ENCODE measurements around the gene JAKMIP3.

Gene JAKMIP3

DNA sequence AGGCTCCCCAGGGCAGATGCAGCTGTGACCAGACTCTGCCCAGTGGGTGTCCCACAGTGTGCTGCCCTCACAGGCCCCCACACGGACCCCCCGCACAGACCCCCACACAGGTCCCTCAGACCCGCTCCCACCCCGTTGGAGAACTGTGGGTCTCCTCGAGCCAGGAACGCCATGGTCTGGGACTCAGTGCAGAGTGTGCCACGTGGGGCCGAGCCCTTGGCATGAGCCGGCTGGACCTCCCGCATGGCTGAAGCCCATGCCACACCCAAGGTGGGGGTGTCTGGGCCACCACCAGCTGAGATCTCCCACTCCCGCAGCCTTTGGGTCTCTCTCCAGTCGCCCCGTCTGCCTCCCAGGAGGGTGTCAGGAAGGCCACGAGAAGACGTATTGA is 34.3 kb downstream of the JAKMIP3 start:
- no peak for DNase-seq

DNA sequence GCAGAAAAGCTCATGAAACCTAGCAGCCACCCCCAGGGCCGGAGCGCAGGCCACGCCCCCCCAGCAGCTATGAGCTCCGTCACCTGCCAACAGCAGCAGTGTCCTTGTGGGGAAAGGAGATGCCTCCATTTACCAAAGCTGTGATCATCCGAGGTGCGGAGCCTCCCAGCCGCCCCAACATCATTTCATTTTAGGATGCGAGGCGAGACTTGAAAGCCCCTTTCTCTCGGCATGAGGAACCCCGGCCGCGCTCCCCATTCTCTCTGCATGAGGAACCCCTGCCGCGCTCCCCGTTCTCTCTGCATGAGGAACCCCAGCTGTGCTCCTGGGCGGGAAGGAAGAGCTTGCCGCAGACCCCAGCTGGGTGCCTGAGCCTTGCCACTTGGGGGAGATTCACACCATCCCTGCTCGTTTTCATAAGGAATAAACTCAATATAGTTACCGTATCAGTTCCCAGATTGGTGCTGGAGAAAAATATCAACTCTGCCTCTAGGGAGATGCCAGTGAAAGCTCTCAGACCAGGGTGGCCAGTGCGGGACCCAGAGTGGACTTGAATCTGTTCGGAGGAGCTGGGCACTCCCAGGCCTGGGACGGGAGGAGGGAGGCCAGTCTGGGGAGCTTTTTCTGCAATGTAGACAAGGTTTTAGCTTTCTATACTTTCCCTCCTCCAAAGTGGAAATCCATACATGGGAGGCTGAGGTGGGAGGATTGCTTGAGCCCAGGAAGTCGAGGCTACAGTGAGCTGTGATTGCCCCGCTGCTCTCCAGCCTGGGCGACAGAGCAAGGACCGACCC is 35.0 kb downstream of the JAKMIP3 start:
- no peak for DNase-seq

DNA sequence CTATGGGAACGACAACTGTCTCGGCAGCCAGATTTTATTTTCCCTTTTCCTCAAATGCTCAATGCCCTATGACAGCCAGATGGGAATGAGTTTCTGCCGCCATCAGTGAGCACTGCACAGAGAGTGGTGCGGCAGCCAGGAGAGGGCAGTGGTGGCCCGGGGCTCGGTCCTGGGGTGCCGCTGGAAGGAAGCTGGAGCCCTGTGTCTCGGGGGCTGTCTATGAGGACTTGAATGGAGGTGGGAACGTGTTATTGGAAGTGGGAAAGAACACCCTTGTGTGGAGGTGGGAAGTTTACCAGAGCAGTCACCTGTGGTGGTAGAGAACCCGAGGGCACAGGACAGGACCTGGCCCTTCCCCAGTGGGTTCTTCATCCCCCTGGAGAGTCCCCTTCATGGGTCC is 35.8 kb downstream of the JAKMIP3 start:
- no peak for DNase-seq

DNA sequence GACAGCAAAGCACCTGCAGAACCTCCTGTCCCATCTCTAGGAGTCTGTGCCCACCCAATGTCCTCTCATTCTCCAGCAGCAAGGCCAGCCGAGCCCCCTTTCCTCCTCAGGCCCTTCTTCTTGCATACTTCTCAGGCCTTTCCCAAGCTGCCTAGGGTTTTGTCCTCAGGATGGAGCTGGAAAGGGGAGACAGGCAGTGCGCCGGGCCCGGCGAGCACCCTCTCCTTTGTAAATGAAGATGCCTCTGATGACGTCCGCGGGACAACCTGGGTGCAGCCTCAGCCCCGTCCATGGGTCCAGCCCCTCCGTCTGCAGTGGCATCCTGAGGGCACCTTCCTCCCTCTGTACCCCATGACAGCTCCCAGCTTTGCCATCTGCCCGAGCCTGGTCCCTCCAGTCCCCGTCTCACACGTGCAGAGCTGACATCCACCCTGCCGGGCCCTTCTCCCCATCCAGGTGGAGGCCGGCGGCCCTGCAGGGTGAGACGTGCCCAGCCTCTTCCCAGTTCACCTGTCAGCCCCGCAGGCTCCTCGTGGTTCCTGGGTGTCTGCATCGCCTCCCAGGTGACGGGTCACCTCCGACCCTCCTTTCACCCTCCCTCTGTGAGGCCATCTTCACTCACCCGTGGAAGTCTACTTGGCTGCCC is 36.4 kb downstream of the JAKMIP3 start:
- DNase-seq = no peak

DNA sequence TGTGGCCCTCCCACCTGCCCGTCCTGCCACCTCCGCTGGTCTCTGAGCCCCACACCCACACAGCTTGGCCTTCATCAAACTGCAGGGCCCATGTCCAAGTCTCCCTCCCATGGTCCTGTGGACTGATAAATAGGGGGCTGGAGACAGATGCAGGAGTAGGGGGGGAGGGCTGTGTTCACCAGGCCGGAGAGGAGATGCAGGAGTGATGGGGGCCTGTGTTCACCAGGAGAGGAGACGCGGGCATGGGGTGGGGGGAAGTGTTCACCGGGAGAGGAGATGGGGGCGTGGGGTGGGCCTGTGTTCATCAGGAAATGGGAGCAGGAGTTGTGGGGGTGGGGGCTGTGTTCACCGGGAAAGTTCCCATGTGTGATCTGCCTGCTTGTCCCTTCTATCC is 37.0 kb downstream of the JAKMIP3 start:
- DNase-seq = no peak

DNA sequence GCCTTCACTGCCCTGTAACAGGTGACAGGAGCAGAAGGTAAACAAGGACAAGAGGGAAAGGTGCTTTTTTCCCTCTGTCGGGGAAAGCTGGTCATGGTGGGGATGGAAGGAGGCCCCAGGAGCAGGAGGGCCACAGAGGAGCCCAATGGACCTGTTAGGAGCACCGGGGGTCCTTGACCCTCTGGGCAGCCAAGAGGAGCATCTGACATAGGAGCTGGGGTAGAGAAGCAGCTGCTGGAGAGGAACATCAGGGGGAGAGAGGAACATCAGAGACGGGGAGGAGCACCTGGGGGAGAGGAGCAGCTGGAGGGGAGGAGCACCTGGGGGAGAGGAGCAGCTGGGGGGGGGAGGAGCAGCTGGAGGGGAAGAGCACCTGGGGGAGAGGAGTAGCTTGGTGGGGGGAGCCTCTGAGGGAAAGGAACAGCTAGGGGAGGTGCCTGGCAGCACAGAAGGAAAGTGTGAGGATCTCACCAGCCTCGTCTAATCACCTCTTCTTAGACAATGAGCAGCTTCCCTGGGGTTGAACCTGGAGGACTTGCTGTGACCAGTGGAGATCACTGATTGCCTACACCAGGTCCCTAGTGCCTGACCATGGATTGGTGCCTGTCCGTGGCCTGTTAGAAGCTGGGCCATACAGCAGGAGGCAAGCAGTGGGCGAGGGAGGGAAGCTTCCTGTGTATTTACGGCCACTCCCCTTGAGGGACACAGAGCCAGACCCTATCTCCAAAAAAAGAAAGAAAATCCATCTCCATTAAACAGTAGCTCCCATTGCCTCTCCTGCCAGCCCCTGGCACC is 37.6 kb downstream of the JAKMIP3 start:
- DNase-seq = no peak

DNA sequence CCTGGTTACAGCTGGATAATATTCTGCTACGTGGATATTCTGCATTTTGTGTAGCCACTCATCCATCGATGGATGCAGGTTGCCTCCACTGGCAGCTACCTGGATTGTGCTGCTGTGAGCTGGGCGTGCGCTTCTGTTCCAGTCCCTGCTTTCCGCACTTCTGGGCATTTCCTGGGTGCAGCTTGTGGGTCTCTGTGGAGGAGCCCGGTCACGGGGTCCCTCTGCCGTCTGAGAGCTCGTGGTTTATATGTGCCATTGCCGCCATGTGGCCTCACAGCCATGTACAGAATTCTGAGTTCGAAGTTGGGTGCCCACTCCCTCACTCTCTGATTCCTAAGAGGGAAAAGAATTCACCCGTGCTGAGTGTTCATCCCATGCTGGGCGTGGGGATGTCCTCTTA is 38.3 kb downstream of the JAKMIP3 start:
- no peak for DNase-seq

DNA sequence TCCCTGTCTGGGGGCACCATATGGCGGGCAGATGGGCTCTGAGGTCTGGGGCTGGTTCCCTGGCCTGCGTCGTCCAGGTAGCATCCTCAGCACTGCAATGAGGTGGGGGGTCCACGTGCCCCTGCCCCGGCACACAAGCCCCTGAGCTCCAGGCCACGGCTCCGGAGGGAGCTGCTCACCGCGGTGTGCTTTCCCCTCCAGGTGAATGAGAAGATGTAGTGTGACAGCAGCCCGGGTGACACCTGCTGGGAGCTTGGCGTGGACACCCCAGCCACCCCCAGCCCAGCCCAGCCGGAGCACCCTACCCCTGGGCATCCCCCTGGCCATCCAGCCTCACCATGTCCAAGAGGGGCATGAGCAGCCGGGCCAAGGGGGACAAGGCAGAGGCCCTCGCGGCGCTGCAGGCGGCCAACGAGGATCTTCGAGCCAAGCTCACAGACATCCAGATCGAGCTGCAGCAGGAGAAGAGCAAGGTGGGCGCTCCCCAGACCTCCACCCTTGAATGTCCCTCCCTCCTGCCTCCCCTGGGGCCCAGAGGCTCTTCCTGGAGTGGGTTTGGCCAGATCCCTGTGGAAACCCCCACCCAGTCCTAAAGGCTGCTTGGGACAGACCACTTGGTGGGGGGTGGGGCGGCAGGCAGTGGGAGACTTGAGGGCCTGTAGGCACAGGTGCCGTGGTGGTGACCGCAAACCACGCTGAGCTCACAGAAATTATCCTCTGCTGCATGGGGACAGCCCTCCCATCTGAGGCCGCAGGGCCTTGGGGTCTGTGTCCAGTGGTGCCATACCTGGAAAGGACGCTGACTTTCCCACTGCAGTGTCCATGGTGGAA is 38.9 kb downstream of the JAKMIP3 start:
- no peak for DNase-seq

DNA sequence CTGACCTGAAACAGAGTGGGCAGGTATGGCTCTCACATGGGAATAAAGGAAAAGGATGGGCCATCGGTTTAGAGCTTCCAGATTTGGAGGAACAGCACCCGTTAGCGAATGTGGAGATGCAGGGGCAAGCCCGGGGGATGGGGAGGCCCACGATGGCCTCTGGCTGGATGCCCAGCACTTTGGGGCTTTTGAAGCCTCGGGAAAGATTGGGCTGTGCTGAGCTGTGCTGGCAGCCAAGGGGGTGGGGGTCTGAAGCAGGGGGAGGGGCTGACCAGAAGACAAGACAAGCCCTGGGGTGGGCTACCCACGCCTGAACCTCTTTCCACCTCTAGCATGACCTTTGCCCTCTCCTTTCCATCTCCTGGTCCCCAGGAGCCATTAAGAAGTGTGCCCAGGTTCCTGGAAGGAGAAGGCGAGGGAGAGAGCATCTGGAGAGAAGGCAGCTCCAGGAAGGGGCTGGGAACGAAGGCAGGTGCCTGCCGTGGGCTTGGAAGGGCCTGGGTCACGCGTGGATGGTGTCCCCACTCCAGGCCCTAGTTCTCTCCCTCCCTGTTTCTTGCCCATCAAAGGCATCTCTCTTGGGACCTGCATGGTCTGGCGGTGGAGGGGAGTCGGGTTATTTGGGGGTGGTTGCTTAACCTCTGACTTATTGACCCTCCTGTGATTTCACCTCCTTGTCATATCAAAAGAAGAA is 39.7 kb downstream of the JAKMIP3 start:
- no peak for DNase-seq

DNA sequence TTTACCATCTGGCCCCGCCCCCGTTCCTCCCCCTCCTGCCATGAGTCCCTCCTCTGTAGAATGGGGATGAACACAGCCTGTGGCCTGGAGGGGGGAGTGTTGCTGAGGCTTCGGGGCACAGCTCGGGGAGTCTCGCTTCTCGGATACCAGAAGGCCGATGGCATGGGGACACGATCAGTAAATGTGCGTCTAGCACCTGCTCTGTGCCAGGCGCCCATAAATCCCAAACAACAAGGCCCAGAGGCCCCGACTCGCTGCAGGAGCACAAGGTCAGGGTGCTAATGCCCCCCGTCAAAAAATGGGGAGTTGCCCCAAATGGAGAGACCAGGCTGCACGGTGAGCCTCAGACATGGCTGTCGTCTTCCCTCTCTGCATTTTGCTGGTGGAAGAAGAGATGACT is 40.7 kb downstream of the JAKMIP3 start:
- DNase-seq = no peak

DNA sequence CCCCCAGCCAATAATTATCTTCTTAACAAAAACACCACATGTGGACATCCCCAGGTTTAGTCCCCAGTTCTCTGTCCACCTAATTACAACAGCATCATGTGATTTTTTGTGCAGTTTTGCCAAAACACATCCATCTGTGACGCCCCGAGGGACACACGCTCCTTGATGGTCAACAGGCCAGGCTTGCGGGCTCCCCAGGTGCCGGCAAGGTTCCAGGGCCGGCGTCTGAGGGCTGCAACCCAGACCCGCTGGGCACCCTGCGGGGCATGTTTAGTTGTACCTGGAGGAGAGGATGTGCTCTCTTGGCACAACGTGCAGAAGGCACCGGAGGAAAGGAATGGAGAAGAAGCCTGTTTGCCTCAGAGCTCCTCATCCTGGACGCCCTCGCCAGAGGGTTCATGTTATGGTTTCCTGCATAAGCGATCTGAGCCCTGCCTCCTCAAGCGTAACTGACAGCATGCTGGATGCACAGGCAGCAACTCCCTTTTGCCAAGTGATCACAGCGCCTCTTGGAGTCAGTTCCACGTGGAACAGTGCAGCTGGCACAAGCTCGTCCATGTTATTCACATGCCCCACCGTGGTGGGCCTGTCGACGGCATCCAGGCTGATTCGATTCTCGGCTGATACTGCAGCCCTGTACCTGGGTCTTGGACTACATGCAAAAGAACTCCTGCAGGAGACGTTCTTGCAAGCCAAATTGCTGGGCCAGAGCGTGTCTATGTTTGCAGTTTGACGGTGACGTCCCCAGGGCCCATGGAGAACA is 41.6 kb downstream of the JAKMIP3 start:
- no peak for DNase-seq

DNA sequence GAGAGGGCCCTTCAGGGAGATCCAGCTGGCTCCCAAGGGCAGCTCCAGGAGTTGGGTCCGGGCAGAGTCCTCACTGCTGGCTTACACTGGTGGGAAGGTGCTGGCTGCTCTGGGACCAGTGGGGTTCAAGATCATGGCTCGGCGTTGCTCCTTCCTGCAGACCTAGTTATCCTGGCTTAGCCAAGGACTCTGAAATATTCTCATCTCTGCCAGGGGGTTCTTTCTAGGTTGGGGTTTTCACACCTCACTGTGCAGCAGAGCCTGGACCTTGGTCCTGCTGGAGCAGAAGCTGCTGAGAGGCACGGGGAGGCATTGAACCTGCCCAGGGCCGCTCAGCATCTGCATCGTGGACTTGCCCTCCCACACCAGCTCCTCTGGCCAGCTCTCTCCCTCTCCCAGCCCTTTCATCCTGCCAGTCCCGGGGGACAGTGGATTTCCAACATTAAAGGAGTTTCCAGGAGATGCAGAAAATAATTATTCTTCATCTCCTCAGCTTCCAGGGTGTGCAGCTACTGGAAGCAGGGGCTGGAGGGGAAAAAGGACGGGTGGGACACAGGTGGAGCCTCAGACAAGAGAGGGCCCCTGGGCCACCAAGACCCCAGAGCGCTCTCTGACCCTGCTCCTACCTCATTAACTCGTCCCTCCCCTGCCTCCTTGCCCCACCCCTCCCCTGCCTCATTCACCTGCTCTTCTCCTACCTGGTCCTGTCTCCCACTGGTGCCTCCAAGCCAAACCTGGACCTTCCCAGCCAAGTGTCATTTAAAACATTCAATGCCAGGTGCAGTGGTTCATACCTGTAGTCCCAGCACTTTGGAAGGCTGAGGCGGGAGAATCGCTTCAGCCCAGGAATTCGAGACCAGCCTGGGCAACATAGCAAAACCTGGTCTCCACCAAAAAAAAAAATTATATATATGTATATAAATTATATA is 42.5 kb downstream of the JAKMIP3 start:
- DNase-seq = no peak

DNA sequence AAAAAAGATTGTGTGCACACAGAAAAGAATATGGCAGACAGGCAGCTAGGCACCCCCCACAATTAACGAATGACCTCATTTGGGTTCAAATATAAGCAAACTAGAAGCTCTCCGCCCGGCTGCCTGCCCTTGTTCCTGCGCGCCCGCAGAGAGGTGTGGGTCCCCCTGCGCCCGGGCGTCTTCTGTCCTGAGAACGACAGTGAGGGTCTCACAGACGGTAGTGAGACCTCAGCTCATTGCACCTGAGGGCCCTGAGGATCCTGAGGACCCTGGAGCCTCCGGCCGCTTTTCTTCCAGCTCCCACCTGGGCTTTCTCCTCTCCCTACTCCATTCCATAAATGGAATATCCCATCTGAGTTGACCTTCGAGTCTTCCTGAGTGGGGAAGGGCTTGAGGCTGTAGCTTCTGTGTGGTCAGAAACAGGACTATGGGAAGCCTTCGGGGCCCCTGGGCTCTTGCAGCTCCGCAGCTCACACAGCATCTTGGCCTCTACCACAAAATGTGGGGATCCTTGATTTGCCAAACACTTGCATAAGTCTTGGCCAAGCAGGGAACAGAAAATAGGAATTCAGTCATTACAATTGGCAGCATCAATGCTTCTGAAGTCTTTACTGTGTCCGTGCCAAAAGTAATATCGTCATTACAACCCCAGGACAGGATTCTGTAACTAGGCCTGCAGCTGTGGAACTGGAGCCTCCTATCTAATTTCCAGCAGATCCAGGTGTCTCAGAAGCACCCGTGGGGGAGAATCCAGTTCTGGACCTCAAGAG is 43.8 kb downstream of the JAKMIP3 start:
- no peak for DNase-seq

DNA sequence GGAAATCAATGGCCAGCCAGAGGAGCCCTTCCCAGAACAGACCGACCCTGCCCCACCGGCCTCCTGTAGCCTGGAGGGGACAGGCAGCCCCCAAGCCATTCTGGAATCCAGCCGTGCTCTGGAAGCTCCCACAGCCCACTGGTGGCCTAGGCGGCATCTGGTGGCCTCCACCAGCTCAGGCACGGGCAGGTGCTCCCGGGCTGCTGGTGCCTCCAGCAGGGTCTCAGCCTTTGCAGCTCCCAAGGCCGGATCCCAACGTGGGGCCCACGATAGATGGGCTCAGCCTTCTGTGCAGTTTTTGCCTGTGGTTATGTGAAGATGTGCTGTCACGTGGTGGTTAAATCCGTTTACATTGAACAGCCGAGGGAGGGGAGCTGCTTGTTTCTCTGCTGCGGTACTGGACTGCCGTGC is 44.4 kb downstream of the JAKMIP3 start:
- DNase-seq = no peak

DNA sequence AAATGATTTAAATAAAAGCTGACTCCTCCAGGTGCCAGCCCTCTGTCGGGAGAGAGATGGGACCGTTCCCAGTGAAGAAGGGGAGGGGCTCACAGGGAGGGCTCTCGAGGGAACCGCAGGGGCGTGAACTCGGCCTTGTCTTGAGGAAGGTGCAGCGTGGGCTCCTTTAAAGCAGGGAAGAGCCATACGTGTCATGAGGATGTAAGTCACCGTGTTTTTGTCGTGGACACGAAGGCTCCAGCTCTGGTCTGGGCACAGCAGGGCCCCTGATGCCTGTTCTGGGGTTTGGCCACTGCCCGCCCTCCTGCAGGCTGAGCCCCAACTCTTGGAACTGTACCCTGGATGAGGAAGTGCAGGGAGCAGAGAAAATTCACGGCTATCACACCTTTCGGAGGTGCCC is 45.0 kb downstream of the JAKMIP3 start:
- DNase-seq = no peak

DNA sequence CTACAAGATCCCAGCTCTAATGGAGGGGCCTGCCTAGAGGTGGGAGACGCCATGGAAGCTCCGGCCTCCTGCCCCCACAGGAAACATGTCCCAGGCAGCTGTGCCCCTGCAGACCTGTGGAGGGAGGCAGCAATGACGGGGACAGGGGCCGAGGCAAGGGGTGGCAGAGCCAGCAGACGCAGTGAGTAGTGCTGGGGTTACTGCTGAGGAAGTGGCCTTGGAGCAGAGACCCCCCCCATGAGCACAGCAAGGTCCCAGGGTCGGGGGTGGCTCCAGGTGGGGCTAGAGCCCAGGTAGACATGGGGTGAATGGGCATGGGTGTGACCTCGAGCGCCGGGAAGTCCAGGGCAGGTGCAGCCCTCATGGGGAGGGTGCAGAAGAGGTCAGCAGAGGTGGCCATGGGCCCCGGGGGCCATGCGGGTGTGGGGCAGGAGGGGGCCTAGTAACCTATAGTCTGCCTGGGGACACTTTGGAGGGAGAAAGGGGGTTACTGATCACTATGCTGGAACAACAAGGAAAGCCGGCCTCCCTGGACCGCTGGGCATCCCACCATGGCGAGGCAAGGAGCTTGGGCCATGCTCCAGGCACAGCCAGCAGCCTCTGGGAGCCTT is 45.5 kb downstream of the JAKMIP3 start:
- no peak for DNase-seq

DNA sequence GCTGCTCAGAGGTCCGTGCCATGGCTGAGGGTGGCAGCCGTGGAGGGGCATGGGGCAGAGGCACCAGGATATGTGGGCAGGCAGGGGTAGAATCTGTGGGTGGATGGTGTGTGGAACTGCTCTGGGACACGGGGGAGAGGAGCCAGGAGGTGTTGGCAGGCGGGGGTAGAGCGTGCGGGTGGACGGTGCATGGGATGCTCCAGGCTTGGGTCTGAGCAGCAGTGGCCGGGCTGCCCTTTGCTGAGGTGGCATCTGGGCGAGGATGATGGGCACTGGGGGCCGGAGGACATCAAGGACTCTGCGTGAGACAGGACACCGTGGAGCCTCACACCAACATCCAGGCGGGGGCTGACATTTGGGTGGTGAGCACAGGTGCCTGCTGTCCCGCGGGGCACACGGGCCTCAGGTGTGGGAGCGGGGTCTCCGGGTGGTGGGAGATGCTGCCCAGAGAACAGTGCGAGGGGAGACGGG is 46.2 kb downstream of the JAKMIP3 start:
- DNase-seq = no peak

DNA sequence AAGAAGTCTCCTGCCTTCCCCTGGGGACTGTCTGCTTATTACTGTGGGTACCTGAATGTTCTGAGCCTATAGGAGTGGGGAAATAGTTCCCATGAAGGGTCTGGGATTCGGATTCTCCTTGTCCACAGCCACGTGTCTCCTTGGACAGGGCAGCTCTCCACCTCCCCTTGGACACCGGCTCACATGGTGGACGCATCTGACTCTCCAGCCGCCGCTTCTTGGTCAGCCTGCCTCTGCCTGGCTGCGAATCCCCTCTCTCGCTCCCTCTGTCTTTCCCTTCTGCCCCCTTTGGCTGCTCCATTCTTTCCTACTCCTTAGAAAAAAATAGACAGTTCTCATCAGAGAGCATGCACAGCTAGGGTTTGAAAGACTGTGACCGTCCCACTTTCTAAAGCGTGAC is 46.9 kb downstream of the JAKMIP3 start:
- no peak for DNase-seq

DNA sequence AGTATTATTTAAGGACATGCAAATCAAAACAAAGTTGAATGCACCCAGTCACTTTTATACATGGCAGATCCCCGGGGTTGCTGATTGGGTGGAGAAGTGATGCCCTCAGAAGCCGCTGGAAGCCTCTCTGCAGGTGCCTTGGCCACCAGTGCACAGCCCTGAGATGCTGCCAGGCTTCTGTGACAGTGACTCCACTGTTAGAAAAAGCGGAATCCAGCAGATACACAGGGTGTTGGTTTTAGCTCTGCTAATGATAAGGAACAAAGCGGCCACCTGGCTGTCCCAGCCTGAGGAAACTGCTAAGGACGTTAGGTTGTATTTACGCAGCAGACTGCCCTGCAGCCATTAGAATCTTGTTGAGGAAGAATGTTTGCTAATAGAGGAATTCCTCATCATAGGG is 47.5 kb downstream of the JAKMIP3 start:
- no peak for DNase-seq

All from activated CD4-positive, alpha-beta T cell treated with anti-CD3 and anti-CD28 coated beads, Interleukin-2, amount 50 U/mL, for 16 hours (primary cell).